T-helper 2 cell (primary cell): ENCODE measurements around the gene LIN28B.

Source experiments
- DNase-seq, 5 experiments: peaks; one replicate each; pipeline versions ENCODE4 v3.0.0 to v3.0.0-alpha.2; 2012 to 2022

LIN28B gene

GRCh38 chr6:105111871-105112270 is 155.0 kb downstream of the LIN28B start:
- no peak for DNase-seq

DNA sequence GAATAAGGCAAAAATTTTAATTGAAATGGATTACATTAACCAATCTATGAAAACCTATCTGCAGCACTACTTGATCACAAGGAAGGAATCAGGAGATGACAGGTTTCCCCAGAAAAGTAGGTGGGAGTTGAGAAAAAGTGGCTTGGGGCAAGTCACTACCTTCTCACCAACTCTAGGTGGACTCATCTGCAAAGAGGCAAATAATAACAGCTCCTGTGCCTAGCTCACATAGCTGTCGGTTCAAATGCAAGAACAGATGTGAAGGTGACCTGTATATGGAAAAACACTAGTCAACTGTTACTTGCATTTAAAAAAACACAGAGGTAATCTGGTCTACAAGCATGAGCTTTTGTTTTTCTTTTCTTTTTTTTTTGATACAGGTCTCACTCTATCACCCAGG is 155.7 kb downstream of the LIN28B start:
- DNase-seq: peak in 1 of 5 experiments; percentile 7

DNA sequence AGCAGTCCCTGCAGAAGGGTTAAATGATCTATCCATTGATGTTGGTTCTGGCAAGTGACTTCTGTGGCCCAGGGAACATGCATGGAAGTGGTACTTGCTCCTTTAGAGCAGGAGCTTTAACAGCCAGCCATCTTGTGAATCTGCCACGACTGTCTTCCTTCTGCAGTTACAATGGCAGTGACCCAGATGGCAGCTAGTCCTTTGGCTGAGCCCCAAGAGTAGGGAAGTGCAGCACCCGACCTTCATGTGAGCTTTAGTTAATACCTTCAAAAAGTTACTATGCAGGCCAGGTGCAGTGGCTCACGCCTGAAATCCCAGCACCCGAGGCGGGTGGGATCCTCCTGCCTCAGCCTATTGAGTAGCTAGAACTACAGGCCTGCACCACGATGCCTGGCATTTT is 156.5 kb downstream of the LIN28B start:
- no peak for DNase-seq

DNA sequence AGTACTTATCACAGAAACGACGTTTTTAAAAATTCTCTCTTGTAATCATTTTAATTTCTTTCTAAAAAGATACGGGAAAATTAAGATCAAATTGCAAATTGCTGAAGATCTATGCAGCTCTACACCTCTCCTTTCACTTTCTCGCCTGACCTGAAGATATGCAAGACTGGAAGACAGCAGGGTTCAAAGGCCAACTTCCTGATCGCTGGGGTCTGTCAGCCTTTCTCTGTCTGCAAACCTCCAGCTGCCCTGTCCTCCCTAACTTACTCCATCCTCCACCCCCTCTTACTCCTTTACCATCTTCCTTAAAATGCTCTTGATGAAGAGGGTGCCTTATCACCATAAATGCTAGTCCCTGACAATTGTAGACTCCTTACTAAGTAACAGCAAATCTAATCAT is 159.2 kb downstream of the LIN28B start:
- DNase-seq: no peak

DNA sequence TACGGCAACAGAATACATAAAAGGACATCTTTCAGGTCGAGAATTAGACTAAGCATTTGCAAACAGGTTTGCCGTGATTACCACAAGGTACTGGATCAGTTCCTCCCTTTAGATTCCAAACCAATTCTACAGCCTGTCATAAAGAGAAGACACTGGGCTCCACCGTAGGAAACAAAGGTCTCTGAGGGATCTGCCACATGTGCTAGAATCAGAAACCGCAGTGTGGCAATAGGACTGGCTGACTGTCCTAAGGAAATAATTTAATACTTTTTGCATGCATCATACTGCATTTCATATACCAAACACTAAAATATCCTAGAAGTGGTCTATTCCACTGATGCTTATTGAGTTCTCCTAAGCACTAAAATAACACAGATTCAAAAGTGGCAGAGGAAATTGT is 163.7 kb downstream of the LIN28B start:
- DNase-seq: no peak

DNA sequence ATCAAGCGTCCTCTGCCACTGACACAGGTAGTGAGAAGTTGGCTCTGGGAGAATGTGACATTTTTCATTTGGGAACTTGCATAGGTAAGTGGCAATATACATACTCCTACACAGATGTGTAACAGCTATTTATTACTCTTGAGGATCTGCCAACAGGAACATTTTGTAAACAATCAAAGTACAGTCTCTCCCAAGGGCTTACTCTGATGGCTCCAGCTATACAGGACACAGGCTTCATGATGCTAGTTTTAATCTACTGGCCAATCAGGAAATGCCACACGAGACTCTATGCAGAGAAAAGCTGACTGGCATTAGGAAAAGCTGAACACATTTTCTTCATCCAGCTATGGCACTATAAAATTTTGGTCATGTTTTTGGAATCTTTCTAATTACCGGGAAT is 165.1 kb downstream of the LIN28B start:
- DNase-seq: no peak

GRCh38 chr6:105122717-105123116 is 165.8 kb downstream of the LIN28B start:
- no peak for DNase-seq
